Activated T-helper 2 cell treated with anti-CD3 and anti-CD28 coated beads, Interferon-gamma antibody, Interleukin-2, Interleukin-4, amounts not matched to agents 10 μg/mL and 5 μg/mL and 100 μg/mL, durations not matched to agents 14 hours and 24 hours and 36 hours (primary cell): ENCODE results near the gene GPR156. TPM values are rescaled to one million over a fixed set of nuclear protein-coding genes. Genes with fewer than 3 reads are reported as not detected.

Source experiments
- DNase-seq: peaks from one replicate; pipeline ENCODE4 v3.0.0; 2021; ENCODE audit warnings: low spot score
- H3K27ac Mint-ChIP-seq: one replicate; pipeline ENCODE4 v1.8.0; 2021; ENCODE audit warnings: mixed read lengths
- H3K27me3 Mint-ChIP-seq: one replicate; pipeline ENCODE4 v1.8.0; 2021; ENCODE audit warnings: low read depth, mixed read lengths
- H3K36me3 Mint-ChIP-seq: one replicate; pipeline ENCODE4 v1.8.0; 2021; ENCODE audit warnings: low read depth, mixed read lengths
- H3K4me1 Mint-ChIP-seq: one replicate; pipeline ENCODE4 v1.8.0; 2021; ENCODE audit warnings: low read depth, mixed read lengths
- H3K4me3 Mint-ChIP-seq: one replicate; pipeline ENCODE4 v1.8.0; 2021; ENCODE audit warnings: low read depth, mild to moderate bottlenecking, moderate library complexity, mixed read lengths
- H3K9me3 Mint-ChIP-seq: one replicate; pipeline ENCODE4 v1.8.0; 2021; ENCODE audit warnings: mixed read lengths
- intact Hi-C: fragments of 100-400 bp; cut with micrococcal nuclease; formaldehyde crosslinking; loops from one replicate; pipeline ENCODE4 v1.15.1; 2023
- total RNA-seq: library from RNA; stranded (reverse); gene quantifications from 2 replicates; pipeline ENCODE4 v1.2.3, GENCODE V29; 2022

Gene GPR156
- total RNA-seq, 1 donor from 2014 or later, result not detected

- H3K9me3 Mint-ChIP-seq, result no peaks in the 10 kb centered on the region
- H3K27ac Mint-ChIP-seq, result no peak overlapping the region
- H3K4me1 Mint-ChIP-seq, result peaks cover 10% of the 10 kb centered on the region
- H3K4me3 Mint-ChIP-seq, result no peak overlapping the region
- H3K36me3 Mint-ChIP-seq, result no peaks in the 10 kb centered on the region
- intact Hi-C loops, result loop anchor here (5.0 kb wide), 1 partner anchor 48 kb away; no protein-coding TSS in a partner anchor
- DNase-seq, result no peak
- no peaks in the 10 kb centered on the region for H3K27me3 Mint-ChIP-seq
These were observed 139.3 kb downstream of the GPR156 start for GRCh38 chr3:120145542-120146285.

GRCh38 chr3:120144267-120144666 is 140.8 kb downstream of the GPR156 start:
- Mint-ChIP-seq H3K4me1 (peaks cover 10% of the 10 kb centered on the region), H3K4me3 (no peak overlapping the region), H3K36me3 (no peaks in the 10 kb centered on the region), H3K27ac (no peak overlapping the region), H3K9me3 (no peaks in the 10 kb centered on the region), H3K27me3 (no peaks in the 10 kb centered on the region)
- intact Hi-C loops, result no loop called here
- no peak for DNase-seq

- Mint-ChIP-seq H3K27me3 (no peaks in the 10 kb centered on the region), H3K4me3 (no peak overlapping the region), H3K36me3 (no peaks in the 10 kb centered on the region), H3K27ac (no peak overlapping the region), H3K4me1 (peaks cover 9% of the 10 kb centered on the region), H3K9me3 (no peaks in the 10 kb centered on the region)
- no peak for DNase-seq
- intact Hi-C loops, result no loop called here
These were observed 141.3 kb downstream of the GPR156 start for GRCh38 chr3:120143676-120144075.

- peaks cover 6% of the 10 kb centered on the region for H3K4me1 Mint-ChIP-seq
- H3K9me3 Mint-ChIP-seq, result no peaks in the 10 kb centered on the region
- no peak for DNase-seq
- H3K27me3 Mint-ChIP-seq, result no peaks in the 10 kb centered on the region
- no peak overlapping the region for H3K27ac Mint-ChIP-seq
- H3K36me3 Mint-ChIP-seq, result no peaks in the 10 kb centered on the region
- H3K4me3 Mint-ChIP-seq, result no peak overlapping the region
- intact Hi-C loops, result no loop called here
These were observed 142.8 kb downstream of the GPR156 start for GRCh38 chr3:120142236-120142635.

- DNase-seq, result no peak
- no peak overlapping the region for H3K4me3 Mint-ChIP-seq
- H3K9me3 Mint-ChIP-seq, result no peaks in the 10 kb centered on the region
- H3K27me3 Mint-ChIP-seq, result peaks cover 5% of the 10 kb centered on the region
- intact Hi-C loops, result no loop called here
- H3K36me3 Mint-ChIP-seq, result no peaks in the 10 kb centered on the region
- peaks cover under 1% of the 10 kb centered on the region for H3K4me1 Mint-ChIP-seq
- H3K27ac Mint-ChIP-seq, result no peak overlapping the region
These were observed 144.8 kb downstream of the GPR156 start for GRCh38 chr3:120140098-120140742.

GRCh38 chr3:120139140-120139539 is 145.9 kb downstream of the GPR156 start:
- H3K4me3 Mint-ChIP-seq, result no peak overlapping the region
- no peak overlapping the region for H3K27ac Mint-ChIP-seq
- no peaks in the 10 kb centered on the region for H3K4me1 Mint-ChIP-seq
- no peaks in the 10 kb centered on the region for H3K36me3 Mint-ChIP-seq
- H3K27me3 Mint-ChIP-seq, result peaks cover 5% of the 10 kb centered on the region
- intact Hi-C loops, result no loop called here
- no peak for DNase-seq
- no peaks in the 10 kb centered on the region for H3K9me3 Mint-ChIP-seq

- Mint-ChIP-seq H3K9me3 (no peaks in the 10 kb centered on the region), H3K4me3 (no peak overlapping the region), H3K4me1 (no peaks in the 10 kb centered on the region), H3K27ac (no peak overlapping the region), H3K27me3 (peaks cover 5% of the 10 kb centered on the region), H3K36me3 (no peaks in the 10 kb centered on the region)
- DNase-seq, result no peak
- intact Hi-C loops, result no loop called here
These were observed 147.5 kb downstream of the GPR156 start for GRCh38 chr3:120137548-120137947.

- Mint-ChIP-seq H3K4me3 (no peak overlapping the region), H3K27ac (no peak overlapping the region), H3K36me3 (no peaks in the 10 kb centered on the region), H3K27me3 (no peaks in the 10 kb centered on the region), H3K4me1 (no peaks in the 10 kb centered on the region), H3K9me3 (no peaks in the 10 kb centered on the region)
- intact Hi-C loops, result no loop called here
- no peak for DNase-seq
These were observed 154.4 kb downstream of the GPR156 start for GRCh38 chr3:120130656-120131055.

GRCh38 chr3:120129718-120130513 is 155.1 kb downstream of the GPR156 start:
- no peak for DNase-seq
- no peaks in the 10 kb centered on the region for H3K4me1 Mint-ChIP-seq
- no peaks in the 10 kb centered on the region for H3K27me3 Mint-ChIP-seq
- H3K36me3 Mint-ChIP-seq, result no peaks in the 10 kb centered on the region
- no peaks in the 10 kb centered on the region for H3K9me3 Mint-ChIP-seq
- intact Hi-C loops, result no loop called here
- H3K4me3 Mint-ChIP-seq, result no peak overlapping the region
- no peak overlapping the region for H3K27ac Mint-ChIP-seq

GRCh38 chr3:120129051-120129450 is 156.0 kb downstream of the GPR156 start:
- intact Hi-C loops, result no loop called here
- H3K36me3 Mint-ChIP-seq, result no peaks in the 10 kb centered on the region
- H3K9me3 Mint-ChIP-seq, result no peaks in the 10 kb centered on the region
- no peak overlapping the region for H3K4me3 Mint-ChIP-seq
- no peaks in the 10 kb centered on the region for H3K27me3 Mint-ChIP-seq
- no peak for DNase-seq
- H3K27ac Mint-ChIP-seq, result no peak overlapping the region
- no peaks in the 10 kb centered on the region for H3K4me1 Mint-ChIP-seq

GRCh38 chr3:120125992-120126391 is 159.0 kb downstream of the GPR156 start:
- Mint-ChIP-seq H3K4me1 (no peaks in the 10 kb centered on the region), H3K9me3 (no peaks in the 10 kb centered on the region), H3K36me3 (no peaks in the 10 kb centered on the region), H3K27ac (no peak overlapping the region), H3K27me3 (peaks cover 2% of the 10 kb centered on the region), H3K4me3 (no peak overlapping the region)
- DNase-seq, result no peak
- intact Hi-C loops, result no loop called here

- Mint-ChIP-seq H3K4me3 (no peak overlapping the region), H3K9me3 (peaks cover 6% of the 10 kb centered on the region), H3K4me1 (no peaks in the 10 kb centered on the region), H3K27me3 (peaks cover 2% of the 10 kb centered on the region), H3K27ac (no peak overlapping the region), H3K36me3 (no peaks in the 10 kb centered on the region)
- intact Hi-C loops, result no loop called here
- no peak for DNase-seq
These were observed 165.0 kb downstream of the GPR156 start for GRCh38 chr3:120119846-120120510.
